ENCODE measurements around the gene TSC22D4.

GRCh38 chr7:100504887-100505611 lies 26.0 kb upstream of the TSC22D4 start:
- TF ChIP-seq CTCF (IDR thresholded peaks at IDR 0.05) (no peak), POLR2A (IDR thresholded peaks at IDR 0.05) (no peak)

Measured in uterus (tissue), 2 donors.